ENCODE measurements around the gene HLA-C.
"Not testable (repeated sequence)": the region's sequence is repeated elsewhere in the genome, so short reads cannot be mapped to it uniquely, and the experiment has no call there.

Gene HLA-C

GRCh38 chr6:31265926-31266325 lies 6.0 kb downstream of the HLA-C start:
- H3K4me3 ChIP-seq (ENCODE audit: low read length), result no peak overlapping the region
- DNase-seq (ENCODE audit: low read depth), result no peak
- TF ChIP-seq CTCF (IDR thresholded peaks at IDR 0.05; ENCODE audit: insufficient read depth, low read depth, low read length, missing control alignments), result no peak

DNA sequence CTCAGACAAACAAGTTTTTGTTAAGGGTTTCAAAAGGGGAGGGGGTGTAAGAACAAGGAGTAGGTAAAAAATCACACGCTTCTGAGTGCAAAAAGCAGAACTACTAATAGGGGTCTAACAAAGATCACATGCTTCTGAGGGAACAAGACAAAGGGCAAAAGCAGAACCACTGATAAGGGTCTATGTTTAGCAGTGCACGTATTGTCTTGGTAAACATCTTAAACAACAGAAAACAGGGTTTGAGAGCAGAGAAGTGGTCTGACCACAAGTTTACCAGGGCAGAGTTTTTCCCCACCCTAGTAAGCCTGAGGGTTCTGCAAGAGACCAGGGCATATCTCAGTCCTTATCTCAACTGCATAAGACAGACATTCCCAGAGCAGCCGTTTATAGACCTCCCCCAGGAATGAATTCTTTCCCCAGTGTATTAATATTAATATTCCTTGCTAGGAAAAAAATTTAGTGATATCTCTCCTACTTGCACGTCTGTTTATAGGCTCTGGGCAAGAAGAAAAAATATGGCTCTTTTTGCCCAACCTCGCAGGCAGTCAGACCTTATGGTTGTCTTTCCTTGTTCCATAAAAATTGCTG lies 8.5 kb downstream of the HLA-C start:
- not testable (repeated sequence) for H3K4me3 ChIP-seq (ENCODE audit: low read length); DNase-seq (ENCODE audit: low read depth)

GRCh38 chr6:31259995-31260394 lies 11.9 kb downstream of the HLA-C start:
- DNase-seq (ENCODE audit: low read depth); H3K4me3 ChIP-seq (ENCODE audit: low read length): not testable (repeated sequence)

- no peak overlapping the region for H3K4me3 ChIP-seq (ENCODE audit: low read length)
- TF ChIP-seq CTCF (IDR thresholded peaks at IDR 0.05; ENCODE audit: insufficient read depth, low read depth, low read length, missing control alignments), result no peak
- no peak for DNase-seq (ENCODE audit: low read depth)
These were observed 19.3 kb downstream of the HLA-C start for GRCh38 chr6:31252625-31253024.

GRCh38 chr6:31251261-31251660 lies 20.6 kb downstream of the HLA-C start:
- DNase-seq (ENCODE audit: low read depth), result no peak
- H3K4me3 ChIP-seq (ENCODE audit: low read length), result no peak overlapping the region
- no peak for TF ChIP-seq CTCF (IDR thresholded peaks at IDR 0.05; ENCODE audit: insufficient read depth, low read depth, low read length, missing control alignments)

- no peak for TF ChIP-seq CTCF (IDR thresholded peaks at IDR 0.05; ENCODE audit: insufficient read depth, low read depth, low read length, missing control alignments)
- DNase-seq (ENCODE audit: low read depth), result no peak
- H3K4me3 ChIP-seq (ENCODE audit: low read length), result no peak overlapping the region
These were observed 22.7 kb downstream of the HLA-C start for GRCh38 chr6:31249184-31249583.

DNA sequence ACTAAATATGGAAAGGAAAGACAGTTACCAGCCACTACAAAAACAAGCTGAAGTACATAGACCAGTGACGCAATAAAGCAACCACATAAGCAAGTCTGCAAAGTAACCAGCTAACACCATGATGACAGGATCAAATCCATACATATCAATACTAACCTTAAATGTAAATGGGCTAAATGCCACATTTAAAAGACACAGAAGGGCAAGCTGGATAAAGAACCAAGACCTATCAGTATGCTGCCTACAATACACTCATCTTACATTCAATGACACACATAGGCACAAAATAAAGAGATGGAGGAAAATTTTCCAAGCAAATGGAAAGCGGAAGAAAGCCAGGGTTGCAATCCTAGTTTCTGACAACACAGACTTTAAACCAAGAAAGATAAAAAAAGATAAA lies 24.1 kb downstream of the HLA-C start:
- no peak for DNase-seq (ENCODE audit: low read depth)
- TF ChIP-seq CTCF (IDR thresholded peaks at IDR 0.05; ENCODE audit: insufficient read depth, low read depth, low read length, missing control alignments), result no peak
- no peak overlapping the region for H3K4me3 ChIP-seq (ENCODE audit: low read length)

- no peak for TF ChIP-seq CTCF (IDR thresholded peaks at IDR 0.05; ENCODE audit: insufficient read depth, low read depth, low read length, missing control alignments)
- no peak overlapping the region for H3K4me3 ChIP-seq (ENCODE audit: low read length)
- DNase-seq (ENCODE audit: low read depth), result peak; percentile 93
These were observed 25.8 kb downstream of the HLA-C start for GRCh38 chr6:31246051-31246521.
